T-helper 17 cell (primary cell): ENCODE data around the gene ELMOD1. TPM values are rescaled to one million over a fixed set of nuclear protein-coding genes. Genes with fewer than 3 reads are reported as not detected.
"Not testable (repeated sequence)": the region's sequence is repeated elsewhere in the genome, so short reads cannot be mapped to it uniquely, and the experiment has no call there.

Experiments used
- ATAC-seq: fragments of 150-1000 bp; cut with Tn5 transposase; 2 replicates; pipeline ENCODE4 v1.10.0; 2021; ENCODE audit warnings: mild to moderate bottlenecking, moderate library complexity
- DNase-seq, 3 donors: peaks; one replicate each; pipeline versions ENCODE4 v3.0.0 to v3.0.0-alpha.2; 2020 to 2021
- H3K9me3 ChIP-seq: one replicate; pipeline ENCODE4 v1.7.0; 2013; ENCODE audit warnings: low read length, mild to moderate bottlenecking; ENCODE audit not compliant: control insufficient read depth, poor library complexity, severe bottlenecking
- H3K27ac Mint-ChIP-seq: one replicate; pipeline ENCODE4 v1.8.0; 2022; ENCODE audit warnings: mild to moderate bottlenecking, moderate library complexity, mixed read lengths
- H3K27me3 Mint-ChIP-seq: one replicate; pipeline ENCODE4 v1.8.0; 2022; ENCODE audit warnings: mixed read lengths
- H3K36me3 Mint-ChIP-seq: one replicate; pipeline ENCODE4 v1.8.0; 2022; ENCODE audit warnings: low read depth, mixed read lengths
- H3K4me1 Mint-ChIP-seq: one replicate; pipeline ENCODE4 v1.8.0; 2022; ENCODE audit warnings: mild to moderate bottlenecking, mixed read lengths
- H3K4me3 Mint-ChIP-seq: one replicate; pipeline ENCODE4 v1.8.0; 2022; ENCODE audit warnings: mild to moderate bottlenecking, moderate library complexity, mixed read lengths
- total RNA-seq, 4 donors: library from RNA in 2 of 4; stranded (reverse) in 2 of 4; gene quantifications; one replicate each; pipeline ENCODE4 v1.2.3 and lab custom pipeline; 2022 to 2026

Gene ELMOD1
- total RNA-seq = not detected
- 0 reads per million in 2 donors for total RNA-seq (lab: John Stamatoyannopoulos, UW)

DNA sequence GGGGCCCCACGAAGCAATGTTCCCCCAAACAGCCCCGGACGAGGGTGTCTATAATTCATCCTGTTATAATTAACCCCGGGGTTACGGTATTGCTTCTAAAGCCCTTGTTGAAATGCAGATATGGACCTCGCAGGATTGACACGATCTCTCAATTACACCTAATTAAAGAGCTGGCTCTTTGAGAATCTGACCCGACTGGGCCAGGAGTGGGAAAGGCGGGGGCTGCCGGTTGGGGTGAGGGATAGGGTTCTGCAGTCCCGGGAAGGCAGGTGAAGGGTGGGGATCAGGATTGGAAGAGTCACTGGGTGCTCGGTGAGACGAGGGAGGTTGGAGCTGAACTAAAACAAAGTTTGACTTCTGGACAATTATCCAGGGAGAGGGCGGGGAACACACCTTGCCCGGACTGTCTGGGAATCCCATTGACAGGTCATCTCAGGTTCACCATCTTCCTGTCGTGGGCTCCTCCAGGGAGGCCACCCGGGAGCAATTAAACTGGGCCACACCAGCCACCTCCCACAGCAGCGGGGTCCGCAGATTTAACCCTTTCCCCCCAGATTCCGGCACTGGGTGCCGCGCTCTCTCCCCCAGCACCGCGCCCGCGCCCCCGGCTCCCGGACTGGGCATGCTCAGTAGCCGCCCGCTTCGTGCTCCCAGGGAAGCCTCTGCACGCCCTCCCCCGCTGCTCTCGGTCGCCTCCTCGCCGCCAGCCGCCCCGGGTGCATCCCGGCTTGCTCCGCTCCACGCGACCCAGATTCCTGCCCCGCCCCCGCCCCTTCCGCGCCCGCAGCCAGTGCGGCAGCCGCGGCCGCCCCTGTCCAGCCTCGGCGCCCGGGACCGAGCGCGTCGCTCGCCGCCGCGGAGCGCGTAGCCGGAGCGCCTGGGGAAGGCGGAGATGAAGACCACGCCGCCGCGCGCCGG is at the start of gene ELMOD1:
ELMOD1 (plus strand) TSS at position 688 of the 918 bp plus-strand sequence. CDS start 27,043 bp downstream, outside the sequence.
- H3K4me1 Mint-ChIP-seq = peaks cover 28% of the 10 kb centered on the region
- peak; percentile 12 to 21 (median 14) for DNase-seq
- no peaks in the 10 kb centered on the region for H3K36me3 Mint-ChIP-seq
- H3K27me3 Mint-ChIP-seq = peaks cover 85% of the 10 kb centered on the region
- no peaks in the 10 kb centered on the region for H3K9me3 ChIP-seq
- H3K27ac Mint-ChIP-seq = no peak within 1 kb of the TSS
- peak; percentile 57 for ATAC-seq
- peak within 1 kb of the TSS; percentile 92 for H3K4me3 Mint-ChIP-seq

DNA sequence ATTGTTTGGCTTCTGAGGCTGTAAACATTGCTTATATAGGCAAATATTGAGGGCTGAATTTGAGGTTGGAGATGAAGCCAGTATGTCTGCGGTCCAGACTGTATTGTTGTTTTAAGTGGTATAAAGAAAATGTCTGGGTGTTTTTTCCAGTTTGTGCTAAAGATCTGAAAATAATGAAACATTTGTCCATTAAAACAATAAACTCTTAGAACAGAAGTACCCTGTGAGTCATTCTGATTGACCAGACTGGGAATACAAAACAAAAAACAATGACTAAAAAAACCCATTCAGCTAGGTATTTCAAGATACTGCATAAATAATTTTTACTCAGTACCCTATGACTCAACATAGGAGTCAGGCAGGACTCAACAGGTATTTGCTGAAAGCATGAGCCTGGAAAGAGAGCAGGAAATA is 45.8 kb upstream of the ELMOD1 start:
- DNase-seq (no peak), ATAC-seq (no peak)
- Mint-ChIP-seq H3K4me3 (no peak overlapping the region), H3K27me3 (no peaks in the 10 kb centered on the region), H3K27ac (no peak overlapping the region), H3K36me3 (peaks cover 6% of the 10 kb centered on the region), H3K4me1 (peaks cover 5% of the 10 kb centered on the region)
- no peaks in the 10 kb centered on the region for H3K9me3 ChIP-seq

DNA sequence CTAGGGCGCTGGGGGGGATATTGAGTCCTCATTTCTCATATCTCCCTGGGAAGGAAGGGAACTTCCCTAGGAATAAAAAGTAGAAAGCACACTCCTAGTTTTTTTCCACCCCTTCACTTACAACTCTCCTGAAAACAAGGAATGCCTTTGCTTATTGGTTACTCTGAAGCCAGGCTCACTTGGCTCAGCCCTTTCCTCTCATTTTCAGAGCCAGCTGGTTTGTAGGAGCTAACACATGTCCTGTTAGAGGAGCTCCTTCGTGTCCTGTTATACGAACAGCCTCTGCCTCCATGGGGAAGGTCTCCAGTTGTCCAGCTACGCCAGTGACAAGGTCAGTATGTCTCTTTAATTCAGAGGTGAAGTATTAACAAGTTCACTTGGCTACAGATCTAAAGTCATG is 43.0 kb upstream of the ELMOD1 start:
- Mint-ChIP-seq H3K4me1 (peaks cover 3% of the 10 kb centered on the region), H3K27ac (no peak overlapping the region), H3K36me3 (peaks cover 4% of the 10 kb centered on the region), H3K27me3 (no peaks in the 10 kb centered on the region), H3K4me3 (no peak overlapping the region)
- H3K9me3 ChIP-seq = no peaks in the 10 kb centered on the region
- ATAC-seq (no peak), DNase-seq (no peak)

DNA sequence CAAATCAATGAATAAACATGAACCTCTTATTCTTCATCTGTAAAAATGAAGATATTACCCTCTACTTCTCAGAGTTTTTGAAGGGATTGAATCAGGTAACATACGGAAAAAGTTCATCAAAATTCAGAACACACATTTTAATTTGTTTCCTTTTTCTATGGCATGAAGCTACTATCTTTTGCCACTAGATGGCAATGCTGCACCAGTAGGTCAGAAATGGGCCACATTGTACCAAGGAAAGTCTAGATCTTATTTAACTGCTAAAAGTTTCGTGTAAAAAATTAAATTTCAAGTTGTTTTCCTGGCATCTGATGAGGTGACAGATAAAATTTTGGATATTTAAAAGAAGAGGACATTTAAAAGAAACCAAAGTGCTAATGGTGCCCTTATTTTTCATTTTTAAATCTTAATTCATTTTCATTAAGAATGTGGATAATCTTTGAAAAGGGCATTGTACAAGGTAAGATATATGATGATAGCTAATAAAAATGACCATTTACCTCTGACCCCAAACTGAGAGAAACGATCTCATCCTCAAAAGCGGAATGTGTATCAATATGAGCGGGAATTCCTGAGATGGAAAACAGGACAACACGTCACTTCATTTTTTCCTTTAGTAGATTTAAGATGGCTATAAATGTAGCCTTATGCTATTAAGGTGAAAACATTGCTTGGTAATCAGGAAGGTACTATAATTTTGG is 41.5 kb upstream of the ELMOD1 start:
- peak; percentile 72 for ATAC-seq
- H3K27me3 Mint-ChIP-seq = no peaks in the 10 kb centered on the region
- H3K36me3 Mint-ChIP-seq = peaks cover 4% of the 10 kb centered on the region
- H3K4me3 Mint-ChIP-seq = no peak overlapping the region
- H3K27ac Mint-ChIP-seq = no peak overlapping the region
- H3K9me3 ChIP-seq = no peaks in the 10 kb centered on the region
- DNase-seq = no peak
- H3K4me1 Mint-ChIP-seq = peaks cover 3% of the 10 kb centered on the region

DNA sequence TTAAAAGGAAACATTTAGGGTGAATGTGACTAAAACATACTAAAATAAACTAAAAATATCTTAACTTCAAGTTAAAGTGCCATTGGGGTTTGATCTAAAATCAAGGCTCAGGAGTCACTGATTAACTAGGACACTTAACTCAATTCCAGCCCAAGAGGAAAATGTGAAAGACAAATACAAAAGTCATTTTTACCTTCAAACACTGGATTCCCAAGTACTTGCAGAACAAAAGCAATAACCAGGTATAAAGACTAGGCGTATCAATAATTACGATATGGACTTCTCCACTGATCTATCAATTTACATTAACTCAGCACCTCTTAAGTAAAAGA is 41.0 kb upstream of the ELMOD1 start:
- peaks cover 2% of the 10 kb centered on the region for H3K36me3 Mint-ChIP-seq
- no peak for ATAC-seq
- H3K9me3 ChIP-seq = no peaks in the 10 kb centered on the region
- H3K4me3 Mint-ChIP-seq = no peak overlapping the region
- no peaks in the 10 kb centered on the region for H3K27me3 Mint-ChIP-seq
- no peak overlapping the region for H3K27ac Mint-ChIP-seq
- no peak for DNase-seq
- H3K4me1 Mint-ChIP-seq = peaks cover under 1% of the 10 kb centered on the region

DNA sequence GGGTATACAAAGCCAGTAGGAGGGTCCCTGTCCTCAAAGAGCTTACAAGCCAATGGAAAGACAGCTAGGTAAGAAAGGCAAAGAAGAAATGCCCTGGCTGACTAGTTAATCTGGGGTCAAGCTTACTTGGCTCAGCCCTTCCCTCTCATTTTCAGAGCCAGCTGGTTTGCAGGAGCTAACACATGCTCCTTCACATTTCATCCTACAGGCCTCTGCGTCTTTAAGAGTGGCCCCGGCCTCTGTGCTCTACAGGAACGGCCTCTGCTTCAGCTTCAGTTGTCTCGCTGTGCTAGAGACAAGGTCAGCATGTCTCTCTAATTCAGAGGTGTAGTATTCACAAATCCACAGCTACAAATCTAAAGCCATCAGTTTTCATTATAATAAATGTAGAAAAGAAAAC is 40.6 kb upstream of the ELMOD1 start:
- H3K27me3 Mint-ChIP-seq = no peaks in the 10 kb centered on the region
- no peak overlapping the region for H3K27ac Mint-ChIP-seq
- DNase-seq (no peak), ATAC-seq (no peak)
- no peaks in the 10 kb centered on the region for H3K9me3 ChIP-seq
- H3K4me1 Mint-ChIP-seq = no peaks in the 10 kb centered on the region
- H3K4me3 Mint-ChIP-seq = no peak overlapping the region
- H3K36me3 Mint-ChIP-seq = peaks cover 2% of the 10 kb centered on the region

DNA sequence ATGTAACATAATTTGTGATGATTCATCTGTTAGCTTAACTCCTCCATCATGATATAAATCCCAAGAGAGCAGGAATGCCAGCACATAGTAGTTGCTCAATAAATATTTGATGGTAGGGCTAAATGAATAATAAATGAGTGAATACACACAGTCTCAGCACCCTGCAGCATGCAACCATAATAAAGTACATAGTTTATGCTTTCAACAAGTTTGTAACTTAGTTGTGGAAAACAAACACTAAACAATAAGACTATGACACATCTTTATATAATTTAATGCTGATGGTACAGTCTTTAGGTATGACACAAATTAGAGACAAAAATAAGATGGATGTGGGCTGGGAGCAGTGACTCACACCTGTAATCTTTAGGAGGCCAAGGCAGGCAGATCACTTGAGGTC is 29.3 kb upstream of the ELMOD1 start:
- peaks cover 34% of the 10 kb centered on the region for H3K4me1 Mint-ChIP-seq

DNA sequence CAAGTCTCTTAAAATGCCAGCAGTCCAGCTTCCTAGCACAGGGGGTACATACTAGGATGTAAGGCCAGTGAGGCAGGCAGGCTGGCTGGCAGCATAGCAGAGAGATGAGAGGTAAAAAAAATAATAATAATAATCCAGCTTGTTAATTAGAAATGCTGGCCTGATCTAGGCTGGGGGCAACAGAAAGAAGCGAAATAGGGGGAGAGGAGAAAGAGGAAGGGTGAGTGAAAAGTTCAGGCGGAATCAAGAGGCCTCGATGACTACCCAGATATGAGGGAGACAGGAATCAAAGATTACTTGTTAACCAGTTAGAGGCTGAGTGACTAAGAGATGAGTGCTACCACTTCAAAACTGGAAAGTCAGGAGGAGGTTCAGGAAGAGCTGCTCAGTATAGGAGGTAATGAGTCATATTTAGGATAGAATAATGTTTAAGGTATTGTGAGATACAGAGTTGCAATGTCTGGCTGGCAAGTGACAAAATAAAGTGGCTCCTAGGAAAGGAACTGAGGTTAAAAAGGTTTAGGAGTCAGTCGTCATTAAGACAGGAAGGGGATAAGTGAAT is 28.2 kb upstream of the ELMOD1 start:
- H3K9me3 ChIP-seq = no peaks in the 10 kb centered on the region
- Mint-ChIP-seq H3K4me1 (peaks cover 34% of the 10 kb centered on the region), H3K27ac (peak overlapping the region; percentile 78), H3K36me3 (peaks cover 2% of the 10 kb centered on the region), H3K4me3 (no peak overlapping the region), H3K27me3 (no peaks in the 10 kb centered on the region)
- DNase-seq (no peak), ATAC-seq (no peak)

More for the DNA sequence above, 29.3 kb upstream of the ELMOD1 start:
- Mint-ChIP-seq H3K27ac (peak overlapping the region; percentile 78), H3K4me3 (no peak overlapping the region), H3K36me3 (peaks cover 2% of the 10 kb centered on the region), H3K27me3 (no peaks in the 10 kb centered on the region)
- ATAC-seq (no peak), DNase-seq (no peak)
- no peaks in the 10 kb centered on the region for H3K9me3 ChIP-seq

DNA sequence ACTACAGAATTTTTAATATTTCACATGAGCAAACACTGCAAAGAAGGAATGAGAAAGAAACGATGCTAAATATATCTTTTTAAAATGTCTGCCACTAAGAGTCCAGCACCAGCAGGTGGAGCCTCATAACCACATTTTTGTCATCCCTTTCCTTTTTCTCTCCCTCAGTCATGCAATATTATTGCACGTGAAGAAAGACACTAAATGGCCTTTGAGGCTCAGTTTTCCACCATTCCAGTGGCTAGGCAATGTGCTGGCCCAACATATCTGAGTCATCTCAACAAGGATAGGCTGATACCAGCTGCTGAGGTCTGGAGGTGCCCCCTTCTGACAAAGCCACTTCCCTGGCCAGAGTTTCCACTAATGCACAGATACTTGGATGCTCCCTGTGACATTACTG is 27.2 kb upstream of the ELMOD1 start:
- Mint-ChIP-seq H3K27ac (peak overlapping the region; percentile 78), H3K4me3 (no peak overlapping the region), H3K36me3 (peaks cover 2% of the 10 kb centered on the region), H3K4me1 (peaks cover 34% of the 10 kb centered on the region), H3K27me3 (no peaks in the 10 kb centered on the region)
- ATAC-seq (no peak), DNase-seq (no peak)
- no peaks in the 10 kb centered on the region for H3K9me3 ChIP-seq

DNA sequence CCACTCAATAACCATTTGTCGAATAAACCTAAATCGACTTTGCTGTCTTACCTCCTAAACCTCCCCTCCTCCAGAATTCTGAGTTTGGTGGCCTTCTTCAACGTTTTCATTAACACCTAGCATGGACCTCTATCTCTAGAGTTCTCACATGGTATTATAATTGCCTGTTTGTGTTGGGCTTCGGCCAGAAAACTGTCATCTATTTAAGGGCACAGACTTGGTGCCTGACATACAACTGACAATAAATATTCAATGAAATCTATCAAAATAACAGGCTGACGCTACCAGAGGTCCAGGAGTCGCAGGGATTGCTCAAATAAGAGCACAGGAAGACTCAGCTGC is 26.1 kb upstream of the ELMOD1 start:
- no peak for ATAC-seq
- no peaks in the 10 kb centered on the region for H3K9me3 ChIP-seq
- Mint-ChIP-seq H3K36me3 (peaks cover 2% of the 10 kb centered on the region), H3K27me3 (no peaks in the 10 kb centered on the region), H3K4me1 (peaks cover 34% of the 10 kb centered on the region), H3K27ac (peak overlapping the region; percentile 99), H3K4me3 (peak overlapping the region; percentile 99)
- DNase-seq = no peak

DNA sequence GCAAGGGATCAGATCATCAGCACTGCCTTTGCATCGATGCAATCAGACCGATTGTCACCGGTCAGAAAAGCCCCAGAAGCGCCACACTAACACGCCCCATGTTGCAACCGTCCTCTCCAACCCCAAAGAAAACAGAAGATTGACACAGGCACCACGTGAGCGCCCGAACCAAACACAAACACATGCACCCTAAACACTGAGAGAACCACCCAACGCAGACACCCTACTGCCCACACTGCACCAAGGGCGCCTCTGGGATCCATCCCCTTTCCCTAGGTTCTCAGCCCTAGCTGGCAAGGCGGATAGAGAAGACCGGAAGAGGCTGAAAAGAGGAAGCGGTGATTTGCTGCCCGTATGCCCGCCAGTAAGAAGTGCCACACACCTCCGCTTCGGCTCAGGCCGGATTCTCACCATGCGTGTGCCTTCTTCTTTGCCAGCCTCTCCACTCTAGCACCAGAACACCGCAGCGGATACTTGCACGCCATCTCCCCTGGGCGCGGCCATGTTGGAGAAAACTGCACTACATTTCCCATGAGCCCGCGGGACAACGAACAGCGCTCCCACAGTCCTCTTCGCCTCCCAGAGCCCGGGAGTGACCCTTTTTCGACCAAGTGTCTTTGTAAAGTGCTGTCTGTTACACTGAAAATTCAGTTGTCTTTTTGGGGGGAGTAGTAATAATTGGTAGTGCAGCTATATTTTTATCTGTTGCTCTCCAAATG is 25.6 kb upstream of the ELMOD1 start, which contains the start of gene ALKBH8:
ALKBH8 (minus strand) TSS at position 517 of the 719 bp plus-strand sequence. CDS start 4,842 bp downstream, outside the sequence.
- peaks cover 2% of the 10 kb centered on the region for H3K36me3 Mint-ChIP-seq
- ATAC-seq (peak; percentile 97), DNase-seq (peak; percentile 61 to 67 (median 61))
- no peaks in the 10 kb centered on the region for H3K27me3 Mint-ChIP-seq
- H3K4me1 Mint-ChIP-seq = peaks cover 34% of the 10 kb centered on the region
- H3K9me3 ChIP-seq = no peaks in the 10 kb centered on the region
- peak within 1 kb of the TSS; percentile 99 for H3K27ac Mint-ChIP-seq
- peak within 1 kb of the TSS; percentile 99 for H3K4me3 Mint-ChIP-seq

DNA sequence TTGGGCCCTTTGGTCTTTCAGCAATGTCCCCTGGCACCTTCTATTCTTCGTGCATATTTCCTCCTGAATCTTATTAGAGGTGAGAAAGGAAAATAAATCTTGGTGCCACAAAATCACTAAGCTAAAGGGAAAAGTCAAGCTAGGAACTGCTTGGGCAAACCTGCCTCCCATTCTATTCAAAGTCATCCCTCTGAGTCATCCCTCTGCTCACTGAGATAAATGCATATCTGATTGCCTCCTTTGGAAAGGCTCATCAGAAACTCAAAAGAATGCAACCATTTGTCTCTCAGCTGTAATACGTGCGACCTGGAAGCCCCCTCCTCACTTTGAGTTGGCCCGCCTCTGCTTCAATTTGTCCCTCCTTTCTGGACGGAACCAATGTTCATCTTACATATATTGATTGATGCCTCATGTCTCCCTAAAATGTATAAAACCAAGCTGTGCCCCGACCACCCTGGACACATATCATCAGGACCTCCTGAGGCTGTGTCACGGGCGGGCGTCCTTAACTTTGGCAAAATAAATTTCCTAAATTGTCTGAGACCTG is 24.9 kb upstream of the ELMOD1 start:
- peak overlapping the region; percentile 99 for H3K4me3 Mint-ChIP-seq
- H3K27me3 Mint-ChIP-seq, H3K9me3 ChIP-seq, ATAC-seq, DNase-seq, H3K36me3 Mint-ChIP-seq: not testable (repeated sequence)
- peaks cover 34% of the 10 kb centered on the region for H3K4me1 Mint-ChIP-seq
- peak overlapping the region; percentile 99 for H3K27ac Mint-ChIP-seq
